AG10803 (cell line): ENCODE measurements around the gene LIPC.

Experiments used
- DNase-seq: peaks from one replicate; pipeline ENCODE4 v3.0.0; 2010; ENCODE audit warnings: low read depth
- H3K4me3 ChIP-seq: 2 replicates; pipeline ENCODE4 v1.5.1; 2011; ENCODE audit warnings: mild to moderate bottlenecking, low read length, control low read depth
- CTCF ChIP-seq: conservative IDR thresholded peaks from 2 replicates; pipeline ENCODE4 v1.5.1; 2011; ENCODE audit warnings: mild to moderate bottlenecking, low read length, control low read depth, inconsistent platforms

The LIPC gene

GRCh38 chr15:58501006-58501405 is 69.2 kb downstream of the LIPC start:
- no peak overlapping the region for H3K4me3 ChIP-seq
- DNase-seq = no peak
- TF ChIP-seq CTCF = no peak

DNA sequence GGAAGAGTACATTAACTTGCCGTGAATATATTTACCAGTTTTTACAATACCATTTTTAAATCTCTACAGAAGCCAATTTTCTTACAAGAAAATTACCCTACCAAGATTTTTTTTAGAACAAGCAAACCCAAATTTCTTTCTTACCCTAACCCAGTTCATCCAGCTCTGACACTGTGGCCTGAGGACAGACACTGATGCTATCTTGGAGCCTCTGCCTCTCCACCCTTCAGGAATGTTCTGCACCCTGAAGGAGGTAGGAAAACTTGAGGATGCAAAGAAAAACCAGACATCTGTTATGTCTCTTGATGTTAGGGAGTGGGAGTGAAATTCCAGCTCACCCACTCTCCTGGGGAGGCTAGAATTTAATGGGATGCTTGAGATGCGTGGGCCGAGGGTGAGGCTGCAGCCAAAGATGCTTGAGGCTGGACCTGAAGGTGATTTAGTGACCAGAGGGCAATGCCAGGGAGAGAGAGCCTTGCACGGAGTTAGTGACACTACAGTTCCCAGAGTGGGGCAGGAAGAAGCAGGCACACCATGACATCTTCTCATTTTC is 69.9 kb downstream of the LIPC start:
- no peak for DNase-seq
- TF ChIP-seq CTCF = no peak
- no peak overlapping the region for H3K4me3 ChIP-seq

- no peak for DNase-seq
- no peak overlapping the region for H3K4me3 ChIP-seq
- TF ChIP-seq CTCF = no peak
These were observed 71.6 kb downstream of the LIPC start for GRCh38 chr15:58503139-58504027.

DNA sequence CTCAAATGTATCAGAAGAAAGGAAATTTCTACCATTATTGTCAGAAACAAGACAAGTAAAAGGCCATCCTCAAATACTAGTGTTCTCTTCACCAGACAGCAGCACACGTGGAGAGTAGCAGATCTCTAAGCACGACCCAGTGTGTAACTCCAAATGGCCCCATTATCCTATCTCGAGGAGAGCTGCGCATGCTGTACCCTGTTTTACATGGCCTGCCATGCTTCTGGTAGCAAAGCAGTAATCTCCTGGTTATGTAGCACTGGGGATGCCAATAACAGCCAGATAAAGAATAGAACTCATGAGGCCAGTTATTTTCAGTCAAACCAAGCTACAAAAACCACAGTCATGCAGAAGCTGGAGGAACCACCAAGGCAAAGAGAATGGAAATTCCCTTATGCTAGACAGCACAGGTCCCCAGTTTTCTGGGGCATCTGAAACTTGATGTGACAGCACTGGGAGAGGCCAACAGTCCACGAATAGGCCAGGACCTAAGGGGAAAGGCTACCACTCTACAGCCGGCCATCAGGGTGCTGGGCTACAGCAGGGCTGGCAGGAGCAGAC is 73.0 kb downstream of the LIPC start:
- H3K4me3 ChIP-seq = no peak overlapping the region
- no peak for TF ChIP-seq CTCF
- no peak for DNase-seq

DNA sequence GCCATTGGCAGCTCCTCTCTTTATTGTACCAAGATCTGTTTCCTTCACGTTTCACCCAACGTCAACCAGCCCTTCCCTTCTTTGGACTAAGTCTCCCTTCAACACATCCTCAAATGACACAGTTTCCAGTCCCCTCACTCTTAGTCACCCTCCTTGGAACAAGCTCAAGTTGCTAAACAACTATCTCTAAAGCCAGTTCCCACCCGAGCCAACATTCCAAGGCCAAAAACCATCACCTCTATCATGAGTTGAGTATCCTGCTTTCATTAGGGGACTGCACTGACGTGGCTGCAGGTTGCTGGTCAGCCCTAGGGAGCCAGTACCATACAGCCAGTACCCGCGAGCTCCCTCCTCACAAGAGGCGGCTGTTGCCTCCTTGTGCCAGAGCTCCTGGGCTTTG is 73.8 kb downstream of the LIPC start:
- H3K4me3 ChIP-seq = no peak overlapping the region
- TF ChIP-seq CTCF = no peak

DNA sequence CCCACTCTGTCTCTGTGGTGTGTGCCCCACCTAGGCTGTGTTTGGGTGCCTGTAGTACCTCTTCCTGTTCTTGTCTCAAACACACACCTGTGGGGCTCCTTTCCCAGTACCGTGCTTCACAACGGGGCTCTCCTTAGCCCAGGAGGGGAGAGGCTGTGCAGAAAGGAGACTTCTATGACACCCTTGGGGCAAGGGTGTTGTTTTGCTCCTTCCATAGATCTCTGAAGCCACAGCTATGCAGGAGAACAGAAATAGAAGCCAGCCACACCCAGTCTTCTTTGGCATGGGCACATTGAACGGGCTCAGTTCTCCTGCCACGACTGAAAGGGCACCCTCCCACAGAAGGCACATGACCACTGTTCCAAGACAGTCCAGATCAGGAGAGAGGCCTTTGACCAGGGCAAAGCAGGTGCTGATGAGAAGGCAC is 74.3 kb downstream of the LIPC start:
- no peak for DNase-seq
- TF ChIP-seq CTCF = no peak

More for the DNA sequence above, 73.8 kb downstream of the LIPC start:
- DNase-seq = peak; percentile 50

More for the DNA sequence above, 74.3 kb downstream of the LIPC start:
- no peak overlapping the region for H3K4me3 ChIP-seq
